Measurements from ENCODE around the gene ST6GAL2. TPM values are rescaled to one million over a fixed set of nuclear protein-coding genes. Genes with fewer than 3 reads are reported as not detected.

Gene ST6GAL2
- total and polyA plus RNA-seq, 4 donors, result 0.02 to 4.0 (median 0.55) TPM

GRCh38 chr2:106921451-106921850 lies 35.5 kb upstream of the ST6GAL2 start:
- peaks cover 0 to 2% (median 0%) of the 10 kb centered on the region in 4 donors for H3K9me3 ChIP-seq (ENCODE audit: control insufficient read depth in 4 of 4, insufficient read depth in 3 of 4, low read length in 3 of 4)
- no peak overlapping the region for H3K27ac ChIP-seq (ENCODE audit: low read depth in 1 of 2, low read length in 1 of 2)
- no peaks in the 10 kb centered on the region for H3K36me3 ChIP-seq (ENCODE audit: control insufficient read depth in 4 of 4, insufficient read depth in 4 of 4, low read length in 4 of 4)
- no peak overlapping the region for H3K4me3 ChIP-seq
- H3K4me1 ChIP-seq (ENCODE audit: control insufficient read depth in 5 of 5, insufficient read depth in 5 of 5, low read length in 5 of 5), result no peaks in the 10 kb centered on the region
- ATAC-seq (ENCODE audit: insufficient read depth, low FRiP score), result no peak
- no peak overlapping the region for H3K9ac ChIP-seq (ENCODE audit: insufficient read depth in 1 of 2, low read length in 2 of 2)
- H3K27me3 ChIP-seq (ENCODE audit: control insufficient read depth in 3 of 3, insufficient read depth in 3 of 3, low read length in 2 of 3), result no peaks in the 10 kb centered on the region
- 83 to 94% methylated on average over 1 of the region's 1 CpG for WGBS, 2 donors
- DNase-seq, result no peak
- TF ChIP-seq CTCF (IDR thresholded peaks at IDR 0.05; ENCODE audit: control extremely low read depth, extremely low read depth), result no peak

- Histone ChIP-seq H3K36me3 (ENCODE audit: control insufficient read depth in 4 of 4, insufficient read depth in 4 of 4, low read length in 4 of 4) (no peaks in the 10 kb centered on the region), H3K9me3 (ENCODE audit: control insufficient read depth in 4 of 4, insufficient read depth in 3 of 4, low read length in 3 of 4) (peaks cover 0 to 6% (median 0%) of the 10 kb centered on the region in 4 donors), H3K27ac (ENCODE audit: low read depth in 1 of 2, low read length in 1 of 2) (no peak overlapping the region), H3K4me3 (no peak overlapping the region), H3K4me1 (ENCODE audit: control insufficient read depth in 5 of 5, insufficient read depth in 5 of 5, low read length in 5 of 5) (no peaks in the 10 kb centered on the region), H3K27me3 (ENCODE audit: control insufficient read depth in 3 of 3, insufficient read depth in 3 of 3, low read length in 2 of 3) (no peaks in the 10 kb centered on the region), H3K9ac (ENCODE audit: insufficient read depth in 1 of 2, low read length in 2 of 2) (no peak overlapping the region)
- WGBS, 2 donors, result 59 to 85% methylated on average over 1 of the region's 1 CpG
- no peak for ATAC-seq (ENCODE audit: insufficient read depth, low FRiP score)
- no peak for DNase-seq
- no peak for TF ChIP-seq CTCF (IDR thresholded peaks at IDR 0.05; ENCODE audit: control extremely low read depth, extremely low read depth)
Observed at GRCh38 chr2:106919012-106919411, 33.0 kb upstream of the ST6GAL2 start.

GRCh38 chr2:106904242-106904641 lies 18.3 kb upstream of the ST6GAL2 start:
- H3K4me3 ChIP-seq, result no peak overlapping the region
- WGBS, 2 donors, result 87 to 88% methylated on average over 2 of the region's 2 CpGs
- H3K4me1 ChIP-seq (ENCODE audit: control insufficient read depth in 5 of 5, insufficient read depth in 5 of 5, low read length in 5 of 5), result no peaks in the 10 kb centered on the region
- H3K27ac ChIP-seq (ENCODE audit: low read depth in 1 of 2, low read length in 1 of 2), result no peak overlapping the region
- DNase-seq, result no peak
- H3K27me3 ChIP-seq (ENCODE audit: control insufficient read depth in 3 of 3, insufficient read depth in 3 of 3, low read length in 2 of 3), result no peaks in the 10 kb centered on the region
- no peak for ATAC-seq (ENCODE audit: insufficient read depth, low FRiP score)
- no peak overlapping the region for H3K9ac ChIP-seq (ENCODE audit: insufficient read depth in 1 of 2, low read length in 2 of 2)
- TF ChIP-seq CTCF (IDR thresholded peaks at IDR 0.05; ENCODE audit: control extremely low read depth, extremely low read depth), result no peak
- no peaks in the 10 kb centered on the region for H3K36me3 ChIP-seq (ENCODE audit: control insufficient read depth in 4 of 4, insufficient read depth in 4 of 4, low read length in 4 of 4)
- H3K9me3 ChIP-seq (ENCODE audit: control insufficient read depth in 4 of 4, insufficient read depth in 3 of 4, low read length in 3 of 4), result peaks cover 0 to 4% (median 1%) of the 10 kb centered on the region in 4 donors
